Epidermal melanocyte (primary cell): ENCODE measurements around the gene PXMP4.
A peak's percentile ranks its signal among the peaks of the same experiment; 100 is the strongest.

Experiments
- DNase-seq: peaks from one replicate; pipeline ENCODE4 v3.0.0; 2011; ENCODE audit warnings: low spot score; ENCODE audit not compliant: insufficient read length

The PXMP4 gene

DNA sequence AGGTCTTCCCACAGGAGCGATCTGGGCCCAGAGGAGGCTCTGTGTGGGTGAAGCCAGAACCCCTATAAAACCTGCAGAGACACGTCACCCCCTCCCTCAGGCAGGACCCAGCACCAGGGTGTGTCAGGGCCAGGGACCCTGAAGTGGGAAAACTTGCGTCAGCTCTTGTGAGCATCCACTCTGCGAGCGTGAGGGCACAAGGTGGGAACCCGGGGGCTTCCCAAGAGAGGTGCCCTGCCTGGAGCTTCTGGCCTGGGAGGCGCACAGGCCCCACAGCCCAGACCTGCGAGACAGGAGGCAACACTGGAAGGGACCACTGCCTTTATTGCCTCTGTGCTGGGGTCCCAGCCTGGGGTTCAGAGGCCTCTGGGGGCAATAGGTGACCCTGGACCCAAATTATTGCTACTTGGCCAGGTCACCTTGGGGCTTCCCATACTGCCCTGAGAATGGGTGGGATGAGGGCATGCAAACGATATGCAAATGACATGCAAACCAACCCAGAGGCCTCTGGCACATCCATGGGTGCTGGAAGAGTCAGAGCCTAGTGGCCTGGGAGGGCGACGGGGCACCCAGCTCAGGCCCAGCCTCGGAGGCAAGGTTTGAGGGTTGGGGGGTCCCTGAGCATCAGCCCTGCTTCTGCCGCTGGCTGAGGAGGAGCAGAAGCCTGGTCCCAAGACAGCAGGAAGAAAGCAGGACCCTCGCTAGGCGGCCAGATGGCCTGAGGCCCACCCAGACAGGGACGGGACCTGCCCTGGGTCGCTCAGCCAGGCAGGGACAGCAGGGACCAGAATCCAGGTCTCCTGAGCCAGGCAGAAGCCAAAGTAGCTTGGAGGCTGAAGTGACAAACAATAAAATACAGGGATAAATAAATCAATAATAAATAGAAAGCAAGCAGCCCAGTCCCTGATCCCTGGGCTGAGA, 63.1 kb downstream of the PXMP4 start:
- DNase-seq, result no peak

GRCh38 chr20:33656010-33656782, 63.9 kb downstream of the PXMP4 start:
- DNase-seq, result no peak

GRCh38 chr20:33655164-33655563, 64.9 kb downstream of the PXMP4 start:
- DNase-seq, result no peak

DNA sequence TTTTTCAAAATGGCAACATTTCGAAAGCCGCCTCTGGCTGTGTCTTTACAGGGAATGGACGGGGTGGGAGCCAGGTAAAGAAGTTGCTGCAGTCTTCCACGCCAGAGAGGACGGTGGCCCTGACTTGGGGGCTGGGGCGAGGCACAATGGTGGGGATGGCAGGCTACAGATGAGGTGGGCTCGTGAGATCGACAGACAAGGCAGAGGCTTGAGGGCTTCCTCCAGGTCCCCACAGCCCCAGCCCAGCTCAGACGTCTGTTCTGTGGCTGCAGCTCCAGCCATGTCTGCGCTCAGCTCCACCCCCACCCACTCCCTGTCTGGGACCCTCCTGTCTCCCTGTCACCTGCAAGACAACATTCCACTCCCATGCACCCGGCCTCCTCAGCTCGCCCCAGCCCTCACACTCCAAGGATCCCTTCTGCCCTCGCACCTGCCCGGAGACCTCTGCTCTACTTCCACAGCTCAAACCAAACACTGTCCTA, 65.4 kb downstream of the PXMP4 start:
- no peak for DNase-seq

GRCh38 chr20:33653900-33654596, 66.1 kb downstream of the PXMP4 start:
- DNase-seq, result no peak

DNA sequence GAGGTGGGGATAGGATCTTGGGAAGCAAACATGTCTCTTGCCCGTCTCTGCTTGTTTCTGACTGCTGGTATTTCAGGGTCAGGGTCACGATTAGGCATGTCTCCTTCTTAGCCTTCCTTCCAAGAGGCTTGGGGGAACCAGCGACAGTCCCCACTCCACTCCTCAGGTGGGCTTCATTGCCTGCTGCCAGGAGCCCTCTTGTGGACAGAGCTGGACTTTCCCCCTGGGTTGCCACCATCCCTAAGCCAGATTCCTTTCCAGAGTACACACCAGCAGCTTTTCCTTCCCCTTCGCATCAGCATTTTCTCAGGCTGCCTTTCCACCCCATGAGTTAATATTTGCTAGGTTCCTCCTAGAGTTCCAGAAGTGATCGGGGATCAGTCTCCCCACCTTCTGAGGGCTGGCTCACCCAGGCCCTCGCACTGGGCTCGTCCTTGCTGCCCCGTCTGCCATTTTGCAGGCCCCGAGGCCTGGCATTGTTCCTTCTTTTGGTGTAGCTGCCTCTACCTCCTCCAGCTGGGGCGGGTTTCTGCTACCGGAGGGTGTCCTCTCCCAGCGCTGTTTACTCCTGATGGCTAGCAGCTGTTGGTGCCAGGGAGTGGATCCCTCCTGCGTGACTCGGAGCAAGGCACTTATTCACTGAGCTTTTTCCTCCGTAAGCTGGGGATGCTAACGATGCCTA, 66.8 kb downstream of the PXMP4 start:
- DNase-seq, result peak; percentile 86
